HEK293T (cell line): ENCODE measurements around the gene KRTAP10-12.
"Not testable (repeated sequence)": the region's sequence is repeated elsewhere in the genome, so short reads cannot be mapped to it uniquely, and the experiment has no call there.

Experiments used
- CTCF ChIA-PET: fragments of 350-600 bp; formaldehyde crosslinking; extraction: SDS; loops from one replicate; lab custom pipeline; 2021; ENCODE audit warnings: antibody characterized with exemption, inconsistent platforms; lab: Yijun Ruan, JAX
- POLR2A ChIA-PET: fragments of 350-600 bp; formaldehyde crosslinking; extraction: SDS; loops from one replicate; lab custom pipeline; 2020; ENCODE audit warnings: antibody characterized with exemption, inconsistent platforms; lab: Yijun Ruan, JAX
- DNase-seq: peaks from one replicate; pipeline ENCODE4 v3.0.0; 2012; ENCODE audit warnings: mixed read lengths; ENCODE audit errors: extremely low spot score
- ARNT ChIP-seq: fragments of 450-650 bp; IDR thresholded peaks from 2 replicates; pipeline ENCODE4 v1.6.1; 2017; ENCODE audit warnings: mild to moderate bottlenecking
- BHLHE40 ChIP-seq: fragments of 450-650 bp; IDR thresholded peaks from 2 replicates; pipeline ENCODE4 v1.6.1; 2016; ENCODE audit warnings: mild to moderate bottlenecking, moderate library complexity, borderline replicate concordance
- CTBP1 ChIP-seq: fragments of 450-650 bp; IDR thresholded peaks from 2 replicates; pipeline ENCODE4 v1.6.1; 2016; ENCODE audit warnings: borderline replicate concordance
- ELF4 ChIP-seq: fragments of 450-650 bp; IDR thresholded peaks from 2 replicates; pipeline ENCODE4 v1.6.1; 2017; ENCODE audit warnings: antibody characterized with exemption
- FOXA1 ChIP-seq: fragments of 450-650 bp; IDR thresholded peaks from 2 replicates; pipeline ENCODE4 v1.6.1; 2016; ENCODE audit warnings: mild to moderate bottlenecking
- FOXK2 ChIP-seq: fragments of 450-650 bp; IDR thresholded peaks from 2 replicates; pipeline ENCODE4 v1.6.1; 2016; ENCODE audit warnings: mild to moderate bottlenecking
- FOXM1 ChIP-seq: fragments of 450-650 bp; IDR thresholded peaks from 2 replicates; pipeline ENCODE4 v1.6.1; 2017; ENCODE audit warnings: mild to moderate bottlenecking, borderline replicate concordance
- HDGF ChIP-seq: fragments of 450-650 bp; IDR thresholded peaks from 2 replicates; pipeline ENCODE4 v1.6.1; 2017; ENCODE audit warnings: antibody characterized with exemption, borderline replicate concordance
- L3MBTL2 ChIP-seq: fragments of 450-650 bp; conservative IDR thresholded peaks from 2 replicates; pipeline ENCODE4 v1.6.1; 2016; ENCODE audit warnings: mild to moderate bottlenecking
- LEF1 ChIP-seq: fragments of 450-650 bp; IDR thresholded peaks from 2 replicates; pipeline ENCODE4 v1.6.1; 2017; ENCODE audit warnings: mild to moderate bottlenecking, borderline replicate concordance
- NFRKB ChIP-seq: fragments of 450-650 bp; IDR thresholded peaks from 2 replicates; pipeline ENCODE4 v1.6.1; 2016; ENCODE audit warnings: mild to moderate bottlenecking, moderate library complexity
- PKNOX1 ChIP-seq: fragments of 450-650 bp; IDR thresholded peaks from 2 replicates; pipeline ENCODE4 v1.6.1; 2016
- SP1 ChIP-seq: fragments of 450-650 bp; IDR thresholded peaks from 2 replicates; pipeline ENCODE4 v1.6.1; 2017
- SUZ12 ChIP-seq: fragments of 450-650 bp; IDR thresholded peaks from 2 replicates; pipeline ENCODE4 v1.6.1; 2016; ENCODE audit warnings: mild to moderate bottlenecking
- TARDBP ChIP-seq: fragments of 450-650 bp; IDR thresholded peaks from 2 replicates; pipeline ENCODE4 v1.6.1; 2016
- ZNF384 ChIP-seq: fragments of 450-650 bp; IDR thresholded peaks from 2 replicates; pipeline ENCODE4 v1.6.1; 2016

KRTAP10-12 gene

GRCh38 chr21:44658541-44658910, 38.4 kb upstream of the KRTAP10-12 start:
- no peak for DNase-seq
- ChIA-PET POLR2A (no interaction called here), CTCF (interaction anchor here (0.7 kb wide), 1 partner anchor 153 kb away, joined by 3 read pairs; no protein-coding TSS in a partner anchor)
- TF ChIP-seq SP1 (no peak), TARDBP (no peak), ARNT (no peak), LEF1 (no peak), HDGF (no peak), CTBP1 (no peak), L3MBTL2 (no peak), ELF4 (no peak), FOXA1 (no peak), SUZ12 (no peak), FOXK2 (no peak), PKNOX1 (no peak), FOXM1 (no peak), ZNF384 (no peak), BHLHE40 (no peak), NFRKB (no peak)

- TF ChIP-seq NFRKB (no peak), PKNOX1 (no peak), ELF4 (no peak), ZNF384 (no peak), L3MBTL2 (no peak), FOXM1 (no peak), BHLHE40 (no peak), LEF1 (no peak), HDGF (no peak), FOXK2 (no peak), TARDBP (no peak), CTBP1 (no peak)
- CTCF ChIA-PET = no interaction called here
- DNase-seq = no peak
- POLR2A ChIA-PET = no interaction called here
These were observed 37.9 kb upstream of the KRTAP10-12 start for GRCh38 chr21:44658913-44659595.

GRCh38 chr21:44661567-44661966, 35.4 kb upstream of the KRTAP10-12 start:
- DNase-seq, POLR2A ChIA-PET, CTCF ChIA-PET: not testable (repeated sequence)

GRCh38 chr21:44664691-44665090, 32.3 kb upstream of the KRTAP10-12 start:
- TF ChIP-seq ARNT = no peak
- no peak for TF ChIP-seq FOXA1
- no peak for TF ChIP-seq FOXM1
- no peak for TF ChIP-seq NFRKB
- no peak for TF ChIP-seq CTBP1
- no peak for TF ChIP-seq ZNF384
- no peak for TF ChIP-seq BHLHE40
- no peak for TF ChIP-seq L3MBTL2
- TF ChIP-seq LEF1 = no peak
- no peak for TF ChIP-seq SUZ12
- TF ChIP-seq FOXK2 = no peak
- TF ChIP-seq PKNOX1 = no peak
- no peak for TF ChIP-seq TARDBP
- no peak for TF ChIP-seq HDGF
- TF ChIP-seq SP1 = no peak
- TF ChIP-seq ELF4 = no peak
- DNase-seq = no peak
- ChIA-PET CTCF (no interaction called here), POLR2A (no interaction called here)

GRCh38 chr21:44666401-44667320, 30.3 kb upstream of the KRTAP10-12 start, which contains the start of gene KRTAP12-2:
Gene KRTAP12-2, minus strand, starts transcription at chr21:44666927. Its CDS starts 41 bp downstream, at chr21:44666886.
- ChIA-PET POLR2A (no interaction called here), CTCF (no interaction called here)
- no peak for TF ChIP-seq CTBP1
- no peak for TF ChIP-seq FOXK2
- TF ChIP-seq ARNT = no peak
- no peak for TF ChIP-seq HDGF
- no peak for TF ChIP-seq SUZ12
- TF ChIP-seq LEF1 = no peak
- no peak for TF ChIP-seq ELF4
- TF ChIP-seq TARDBP = no peak
- TF ChIP-seq ZNF384 = no peak
- TF ChIP-seq SP1 = no peak
- TF ChIP-seq BHLHE40 = no peak
- TF ChIP-seq FOXA1 = no peak
- TF ChIP-seq PKNOX1 = no peak
- no peak for TF ChIP-seq L3MBTL2
- TF ChIP-seq FOXM1 = no peak
- TF ChIP-seq NFRKB = no peak
- DNase-seq = no peak
